Dermis microvascular lymphatic vessel endothelial cell (primary cell): ENCODE results near the gene IRAK2. TPM values are rescaled to one million over a fixed set of nuclear protein-coding genes. Genes with fewer than 3 reads are reported as not detected.
A peak's percentile ranks its signal among the peaks of the same experiment; 100 is the strongest.
"Not testable (repeated sequence)": the region's sequence is repeated elsewhere in the genome, so short reads cannot be mapped to it uniquely, and the experiment has no call there.

Experiments used
- DNase-seq, 2 donors: peaks; one replicate each; pipeline versions ENCODE4 v3.0.0 to v3.0.0-alpha.2; 2010; ENCODE audit warnings: low read depth in 2 of 2
- total RNA-seq: library from RNA; depleted of rRNA; stranded (reverse); fragments of >200 nt; gene quantifications from 2 replicates; pipeline ENCODE4 v1.2.1, GENCODE V29; 2014

Gene IRAK2
- total RNA-seq, 1 donor from 2014 or later: 60.3 TPM

DNA sequence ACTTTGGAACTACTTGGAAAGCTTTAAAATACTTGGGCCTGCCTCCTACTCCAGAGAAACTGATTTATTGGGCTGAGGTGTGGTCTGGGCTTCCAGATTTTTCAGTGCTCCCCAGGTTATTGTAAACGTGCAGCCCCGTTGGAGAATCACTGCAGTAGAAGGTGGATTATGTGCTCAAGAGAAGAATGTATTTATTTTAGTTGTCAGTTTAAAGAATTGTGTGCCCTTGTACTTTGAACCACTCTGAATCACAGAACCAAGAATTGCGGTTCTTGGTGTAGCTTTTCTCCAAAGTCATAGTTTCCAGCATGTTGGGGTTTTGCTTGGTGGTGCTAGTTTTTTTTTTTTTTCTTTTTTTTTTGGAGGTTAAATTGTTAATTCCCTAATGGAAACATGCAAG lies 85.1 kb downstream of the IRAK2 start:
- DNase-seq: no peak

DNA sequence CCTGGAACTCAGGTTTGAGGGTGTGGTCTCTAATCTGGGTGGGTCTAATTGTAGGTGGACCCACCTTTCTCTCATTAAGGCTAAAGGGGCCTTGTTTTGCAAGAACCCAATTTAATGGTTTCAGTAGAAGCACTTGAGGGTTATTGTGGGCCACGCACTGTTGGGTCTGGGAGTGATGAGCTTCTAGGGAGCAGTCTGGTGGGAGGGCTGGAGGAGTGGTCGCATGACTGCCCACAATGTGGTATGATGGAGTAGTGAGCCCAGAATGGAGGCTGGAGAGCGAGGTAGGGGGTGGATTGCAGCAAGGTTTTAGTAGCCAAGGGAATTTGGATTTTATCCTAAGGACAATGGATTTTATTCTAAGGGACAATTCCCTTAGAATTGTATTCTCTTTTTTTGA lies 86.3 kb downstream of the IRAK2 start:
- no peak for DNase-seq

DNA sequence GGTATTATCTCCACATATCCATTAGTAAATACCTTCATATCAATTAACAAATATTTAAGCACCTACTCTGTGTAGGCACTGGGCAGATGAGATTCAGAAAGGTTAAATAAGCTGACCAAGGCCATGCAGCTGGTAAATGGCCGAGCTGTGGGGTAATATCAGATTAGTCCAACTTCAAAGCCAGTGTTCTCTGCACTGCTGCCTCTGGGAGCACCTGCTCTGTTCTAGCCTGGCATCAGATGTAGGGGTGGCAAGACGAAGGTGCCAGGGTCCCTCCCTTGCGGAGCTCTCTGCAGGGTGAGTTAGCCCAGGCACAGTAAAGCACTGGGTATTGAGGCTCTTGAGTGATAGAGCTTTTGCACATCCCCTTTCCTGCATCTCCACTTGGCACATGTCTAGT lies 89.0 kb downstream of the IRAK2 start:
- DNase-seq: no peak

DNA sequence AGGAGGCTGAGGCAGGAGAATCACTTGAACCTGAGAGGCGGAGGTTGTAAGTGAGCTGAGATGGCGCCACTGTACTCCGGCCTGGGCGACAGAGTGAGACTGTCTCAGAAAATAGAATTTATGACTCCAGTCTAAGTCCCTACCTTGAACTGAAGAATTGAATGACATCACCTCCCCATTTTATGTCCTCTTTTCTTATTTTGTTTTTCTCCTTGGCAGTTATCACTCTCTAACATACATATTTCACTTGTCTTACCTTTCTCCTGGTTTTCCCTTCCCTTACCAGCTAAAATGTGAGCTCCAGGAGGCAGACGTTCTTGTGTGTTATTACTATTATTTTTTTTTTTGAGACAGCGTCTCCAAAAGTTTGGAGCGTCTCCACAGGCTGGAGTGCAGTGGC lies 91.1 kb downstream of the IRAK2 start:
- DNase-seq: no peak

DNA sequence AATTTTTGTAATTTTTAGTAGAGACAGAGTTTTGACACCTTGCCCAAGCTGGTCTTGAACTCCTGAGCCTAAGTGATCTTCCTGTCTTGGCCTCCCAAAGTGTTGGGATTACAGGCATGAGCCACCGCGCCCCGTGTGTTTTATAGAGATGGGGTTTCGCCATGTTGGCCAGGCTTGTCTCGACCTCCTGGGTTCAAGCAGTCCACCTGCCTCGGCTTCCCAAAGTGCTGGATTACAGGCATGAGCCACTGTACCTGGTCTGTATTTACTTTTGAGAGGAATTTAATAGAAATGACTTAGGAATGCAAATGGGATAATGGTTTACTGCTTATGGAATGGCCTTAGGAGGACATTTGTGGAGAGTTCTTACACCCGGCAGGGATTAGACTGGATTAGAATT lies 94.3 kb downstream of the IRAK2 start:
- no peak for DNase-seq

DNA sequence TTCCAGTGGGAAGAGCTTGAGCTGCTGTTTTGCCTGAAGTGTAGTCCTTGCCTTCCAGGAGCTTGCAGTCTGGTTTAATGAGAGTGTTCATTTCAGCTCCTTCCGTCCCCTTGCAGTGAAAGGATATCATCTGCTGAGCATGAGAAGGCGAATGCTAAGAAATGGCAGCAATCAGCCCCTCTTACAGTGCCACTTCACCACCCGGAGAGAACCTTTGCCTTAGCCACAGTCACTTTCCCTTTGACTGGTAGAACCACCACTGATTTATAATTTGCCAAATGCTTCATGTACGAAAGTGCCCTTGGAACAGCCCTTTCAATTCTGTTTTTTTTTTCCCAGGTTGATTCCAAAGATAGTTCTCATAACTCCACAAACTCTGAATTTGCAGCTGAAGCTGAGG lies 95.1 kb downstream of the IRAK2 start:
- no peak for DNase-seq

DNA sequence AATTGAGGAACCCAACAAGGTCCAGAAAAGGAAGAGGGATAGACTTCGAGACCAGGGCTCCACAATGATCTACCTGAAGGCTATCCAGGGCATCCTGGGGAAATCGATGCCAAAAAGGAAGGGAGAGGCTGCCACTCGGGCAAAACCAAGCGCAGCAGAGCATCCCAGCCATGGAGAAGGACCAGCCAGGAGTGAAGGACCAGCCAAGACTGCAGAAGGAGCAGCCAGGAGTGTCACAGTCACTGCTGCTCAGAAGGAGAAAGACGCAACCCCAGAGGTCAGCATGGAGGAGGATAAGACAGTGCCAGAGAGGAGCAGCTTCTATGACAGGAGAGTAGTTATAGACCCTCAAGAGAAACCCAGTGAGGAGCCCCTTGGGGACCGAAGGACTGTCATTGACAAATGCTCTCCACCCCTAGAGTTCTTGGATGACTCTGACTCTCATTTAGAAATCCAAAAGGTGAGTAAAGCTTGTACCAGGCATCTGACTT lies 95.5 kb downstream of the IRAK2 start:
- no peak for DNase-seq

DNA sequence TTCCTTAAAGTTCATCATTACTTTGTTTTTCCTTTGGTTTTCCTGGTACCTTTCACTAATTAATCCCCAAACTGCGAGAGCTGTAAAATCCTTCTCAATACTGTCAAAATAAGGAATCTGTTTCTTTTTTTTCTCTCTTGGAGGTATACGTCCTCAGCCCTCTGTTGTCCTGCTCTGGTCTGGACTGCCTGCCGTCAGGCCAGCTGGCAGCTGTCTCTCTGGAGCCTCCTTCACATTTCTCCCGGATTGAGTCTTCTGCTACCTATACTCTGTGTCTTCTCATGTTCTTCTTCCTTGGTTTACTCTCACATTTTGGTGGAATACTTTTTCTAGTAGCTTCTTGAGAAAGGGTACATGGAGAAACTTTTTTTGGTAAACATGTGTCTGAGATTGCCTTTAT lies 97.3 kb downstream of the IRAK2 start:
- no peak for DNase-seq

DNA sequence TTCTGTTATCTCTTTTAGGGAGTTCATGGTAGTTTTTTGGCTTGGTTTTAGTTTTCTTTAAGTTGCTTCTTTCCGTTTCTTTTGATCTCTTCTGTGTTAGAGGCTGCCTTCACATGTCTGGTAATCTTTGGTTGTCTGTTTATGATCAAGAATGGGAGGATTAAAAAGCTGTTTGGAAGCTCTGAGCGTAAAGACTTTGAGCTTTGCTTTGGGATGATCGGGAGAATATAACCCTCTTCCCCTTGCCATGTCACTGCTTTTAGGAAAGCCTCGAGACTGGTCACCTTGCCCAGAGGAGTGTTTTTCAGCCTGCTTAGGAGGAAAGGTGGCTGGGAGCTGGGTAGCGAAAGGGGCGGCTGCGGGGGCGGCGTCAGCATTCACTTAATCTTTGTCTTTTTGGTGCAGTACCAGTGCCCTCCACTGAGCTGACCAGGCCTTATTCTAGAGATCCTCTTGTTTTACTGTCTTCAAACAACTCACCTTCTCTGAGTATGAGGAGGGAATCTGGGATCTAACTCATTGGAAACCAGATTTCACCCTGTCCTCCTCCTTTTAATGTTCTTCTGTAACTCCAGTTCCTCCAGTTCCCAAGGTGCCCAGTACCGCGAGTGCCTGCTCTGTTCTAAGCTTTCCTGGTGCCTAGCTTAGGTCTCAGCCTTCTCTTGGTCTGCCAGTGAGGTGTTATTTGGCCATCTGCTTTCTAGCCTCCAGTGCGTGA lies 99.1 kb downstream of the IRAK2 start:
- peak in 1 of 2 donors; percentile 47 for DNase-seq

DNA sequence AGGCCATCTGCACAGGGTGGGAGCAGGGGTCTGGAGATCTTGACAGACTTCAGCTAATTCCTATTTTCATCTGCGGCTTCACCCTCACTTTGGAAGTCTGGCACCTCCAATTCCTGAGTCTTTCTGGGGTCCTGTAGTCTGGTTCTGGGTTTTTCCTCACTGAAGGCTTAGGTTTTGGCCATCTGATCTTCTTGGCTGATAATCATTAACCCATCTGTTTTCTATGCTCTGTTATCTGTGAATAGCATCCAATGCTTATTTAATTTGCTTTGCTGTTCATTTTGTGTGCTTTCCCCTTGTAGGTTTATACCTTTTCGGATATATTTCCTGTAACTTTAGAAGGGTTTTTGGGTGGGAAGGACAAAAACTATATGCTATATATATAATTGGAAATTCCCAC lies 101.1 kb downstream of the IRAK2 start:
- no peak for DNase-seq

DNA sequence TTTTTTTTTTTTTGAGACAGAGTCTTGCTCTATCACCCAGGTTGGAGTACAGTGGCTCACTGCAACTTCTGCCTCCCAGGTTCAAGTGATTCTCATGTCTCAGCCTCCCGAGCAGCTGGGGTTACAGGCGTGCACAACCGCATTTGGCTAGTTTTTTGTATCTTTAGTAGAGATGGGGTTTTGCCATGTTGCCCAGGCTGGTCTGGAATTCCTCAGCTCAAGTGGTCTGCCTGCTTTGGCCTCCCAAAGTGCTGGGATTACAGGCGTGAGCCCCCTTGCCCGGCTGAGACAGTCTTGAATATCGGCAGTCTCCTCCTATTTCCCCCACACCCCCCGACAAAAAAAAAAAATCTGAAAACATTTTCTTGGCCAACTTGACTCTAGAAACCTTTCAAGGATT lies 102.2 kb downstream of the IRAK2 start:
- DNase-seq: not testable (repeated sequence)

DNA sequence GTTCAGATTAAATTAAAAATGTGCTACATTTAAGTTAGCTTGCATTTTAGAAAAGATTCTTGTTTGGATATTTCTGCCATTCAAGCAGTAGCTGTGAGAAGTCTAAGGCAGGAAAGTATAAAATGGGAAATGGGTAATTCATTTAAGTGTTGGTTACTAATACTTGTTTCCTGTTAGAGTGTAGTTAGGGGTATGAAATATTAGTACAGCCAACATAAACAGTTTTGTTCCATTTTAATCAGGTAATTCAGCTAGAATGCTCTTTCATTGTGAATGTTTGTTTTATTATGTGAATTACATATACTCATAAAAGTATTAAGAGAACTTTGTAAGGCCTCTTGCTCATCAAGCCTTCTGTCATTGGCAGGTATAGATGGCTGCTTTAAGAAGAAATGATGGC lies 103.4 kb downstream of the IRAK2 start:
- peak; percentile 36 to 66 for DNase-seq

DNA sequence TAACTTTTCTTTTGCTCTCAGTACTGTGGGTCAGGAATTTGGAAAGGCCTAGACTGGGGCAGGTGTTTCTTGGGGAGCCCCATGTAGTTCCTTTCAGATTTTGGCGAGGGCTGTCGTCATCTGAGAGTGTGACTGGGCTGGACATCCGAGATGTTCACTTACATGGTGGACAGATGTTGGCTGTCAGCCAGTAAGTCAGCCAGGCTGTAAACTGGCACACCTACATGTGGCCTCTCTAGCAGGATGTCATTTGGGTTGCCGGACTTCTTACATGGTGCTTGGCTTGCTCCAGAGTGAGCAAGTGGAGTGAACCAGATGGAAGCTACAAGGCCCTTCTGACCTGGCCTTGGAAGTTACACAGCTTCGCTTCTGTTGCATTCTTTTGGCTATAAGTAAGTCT lies 104.2 kb downstream of the IRAK2 start:
- DNase-seq: no peak

DNA sequence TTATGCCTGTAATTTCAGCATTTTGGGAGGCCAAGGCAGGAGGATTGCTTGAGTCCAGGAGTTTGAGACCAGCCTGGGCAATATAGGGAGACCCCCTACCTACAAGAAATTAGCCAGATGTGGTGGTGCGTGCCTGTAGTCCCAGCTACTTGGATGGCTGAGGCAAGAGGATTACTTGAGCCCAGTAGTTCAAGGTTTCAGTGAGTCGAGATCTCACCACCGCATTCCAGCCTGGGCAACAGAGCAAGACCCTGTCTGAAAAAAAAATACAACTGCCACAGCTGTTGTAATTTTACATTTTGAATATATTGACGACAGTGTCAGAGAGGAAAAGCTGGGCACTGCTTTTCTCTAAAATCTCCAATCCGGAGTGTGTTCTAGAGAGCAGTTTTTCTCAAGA lies 104.7 kb downstream of the IRAK2 start:
- DNase-seq: no peak

DNA sequence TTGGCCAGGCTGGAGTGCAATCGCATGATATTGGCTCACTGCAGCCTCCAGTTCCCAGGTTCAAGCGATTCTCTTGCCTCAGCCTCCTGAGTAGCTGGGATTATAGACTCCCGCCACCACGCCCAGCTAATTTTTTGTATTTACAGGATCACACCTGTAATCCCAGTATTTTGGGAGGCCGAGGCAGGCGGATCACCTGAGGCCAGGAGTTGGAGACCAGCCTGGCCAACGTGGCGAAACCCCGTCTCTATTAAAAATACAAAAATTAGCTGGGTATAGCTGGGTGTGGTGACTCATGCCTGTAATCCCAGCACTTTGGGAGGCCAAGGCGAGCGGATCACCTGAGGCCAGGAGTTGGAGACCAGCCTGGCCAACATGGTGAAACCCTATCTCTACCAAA lies 107.8 kb downstream of the IRAK2 start:
- not testable (repeated sequence) for DNase-seq

DNA sequence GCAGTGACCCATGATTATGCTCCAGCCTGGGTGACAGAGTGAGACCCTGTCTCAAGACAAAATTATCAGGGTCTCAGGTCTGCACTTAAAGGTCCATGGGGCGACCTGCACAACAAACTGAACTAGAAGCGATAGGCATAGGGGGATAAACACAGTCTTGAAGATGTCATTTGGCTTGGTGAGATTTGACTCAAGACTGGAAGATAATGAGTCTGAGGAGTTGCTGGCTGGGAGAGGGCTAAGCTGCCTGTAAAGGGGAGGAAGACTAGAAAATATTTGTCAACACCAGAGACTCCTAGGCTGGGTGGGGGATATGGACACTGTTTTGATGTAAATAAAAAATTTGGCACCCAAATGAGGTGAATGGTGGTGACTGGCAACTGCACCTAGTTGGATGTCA lies 108.3 kb downstream of the IRAK2 start:
- DNase-seq: no peak

DNA sequence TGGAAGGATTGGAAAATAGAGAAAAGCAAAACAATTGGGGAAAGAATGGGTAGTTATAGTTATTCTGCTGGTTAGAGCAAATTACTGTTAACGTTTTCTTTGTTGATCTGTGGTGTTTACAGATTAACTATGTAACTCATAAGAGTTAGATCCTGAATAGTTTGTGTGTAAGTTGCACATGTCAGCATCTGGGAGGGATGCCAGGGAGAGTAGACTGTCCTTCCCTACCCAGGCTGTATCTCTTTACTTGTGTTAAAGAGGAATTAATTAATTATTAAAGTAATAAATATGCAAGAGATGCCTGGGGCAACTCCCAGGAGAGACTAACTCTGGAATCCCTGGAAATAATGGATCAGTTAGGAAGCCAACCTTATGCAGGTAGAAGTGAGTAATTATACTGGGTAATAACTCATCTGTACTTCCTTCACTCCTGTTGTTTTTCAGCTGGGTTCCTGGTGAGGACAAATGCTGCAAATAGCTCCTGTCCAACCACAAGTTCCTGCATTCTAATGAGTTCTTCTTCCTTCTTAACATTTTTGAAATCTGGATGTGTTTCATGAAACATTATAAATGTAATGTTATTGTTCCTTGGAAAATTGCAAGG lies 109.1 kb downstream of the IRAK2 start:
- DNase-seq: no peak

DNA sequence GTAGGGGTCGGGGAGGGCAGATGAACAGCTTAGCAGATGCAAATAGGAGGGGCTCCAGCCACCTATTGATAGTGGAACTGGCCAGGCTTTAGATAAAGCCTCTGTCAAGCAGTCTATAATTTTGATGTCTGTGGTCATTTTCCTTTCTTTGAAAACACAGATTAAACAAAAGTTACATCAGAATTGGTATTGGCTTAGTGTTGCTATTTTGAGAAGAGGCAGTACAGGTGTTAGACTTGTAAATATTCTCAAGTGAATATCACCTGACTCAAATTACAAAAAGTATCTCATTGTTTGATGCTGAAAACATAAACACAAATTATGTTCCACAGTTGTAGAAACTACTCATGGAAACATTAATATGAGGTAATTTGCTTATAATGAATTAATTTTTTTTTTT lies 109.9 kb downstream of the IRAK2 start:
- DNase-seq: no peak

DNA sequence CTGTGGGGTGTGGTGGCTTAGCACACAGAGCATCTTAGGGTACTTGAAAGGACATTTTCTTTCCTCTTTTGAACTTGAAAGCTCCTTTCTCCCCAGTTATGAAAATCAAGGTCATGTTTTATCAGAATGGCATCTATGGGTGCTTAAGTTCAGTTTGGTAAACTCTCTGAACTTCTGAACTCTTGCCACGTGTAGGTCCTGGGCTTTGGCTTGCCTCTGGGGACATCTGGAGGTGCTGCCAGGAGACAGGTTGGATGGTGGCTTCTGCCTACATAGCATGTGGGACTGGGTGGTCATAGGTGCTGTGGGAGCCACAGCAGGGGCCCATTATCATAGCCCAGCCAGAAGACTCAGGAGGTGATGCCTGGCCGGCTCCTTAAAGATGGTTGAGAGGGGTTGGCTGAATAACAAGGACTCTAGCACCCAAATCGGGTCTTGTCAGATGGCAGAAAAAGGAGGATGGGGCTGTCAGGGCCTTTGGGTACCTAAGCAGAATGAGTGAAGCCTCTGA lies 112.5 kb downstream of the IRAK2 start:
- DNase-seq: no peak

DNA sequence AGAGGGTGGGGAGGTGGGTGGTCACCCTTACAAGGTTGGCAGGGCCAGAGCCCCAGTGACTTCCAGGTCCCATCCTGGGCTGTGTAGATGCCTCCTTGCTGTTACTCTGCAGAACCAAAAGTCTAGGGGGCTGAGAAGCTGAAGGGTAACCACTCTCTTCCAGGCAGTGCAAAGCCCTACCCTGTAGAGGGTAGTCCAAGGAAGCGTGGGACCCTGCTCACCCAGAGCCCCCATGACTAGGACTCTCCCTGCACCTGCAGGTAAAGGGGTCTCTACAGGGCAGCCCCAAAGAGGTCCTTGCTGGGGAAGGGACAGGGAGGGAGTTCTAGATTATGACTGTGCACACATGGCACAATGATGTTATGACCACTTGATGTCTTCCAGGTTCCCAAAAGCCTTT lies 113.8 kb downstream of the IRAK2 start:
- DNase-seq: no peak

DNA sequence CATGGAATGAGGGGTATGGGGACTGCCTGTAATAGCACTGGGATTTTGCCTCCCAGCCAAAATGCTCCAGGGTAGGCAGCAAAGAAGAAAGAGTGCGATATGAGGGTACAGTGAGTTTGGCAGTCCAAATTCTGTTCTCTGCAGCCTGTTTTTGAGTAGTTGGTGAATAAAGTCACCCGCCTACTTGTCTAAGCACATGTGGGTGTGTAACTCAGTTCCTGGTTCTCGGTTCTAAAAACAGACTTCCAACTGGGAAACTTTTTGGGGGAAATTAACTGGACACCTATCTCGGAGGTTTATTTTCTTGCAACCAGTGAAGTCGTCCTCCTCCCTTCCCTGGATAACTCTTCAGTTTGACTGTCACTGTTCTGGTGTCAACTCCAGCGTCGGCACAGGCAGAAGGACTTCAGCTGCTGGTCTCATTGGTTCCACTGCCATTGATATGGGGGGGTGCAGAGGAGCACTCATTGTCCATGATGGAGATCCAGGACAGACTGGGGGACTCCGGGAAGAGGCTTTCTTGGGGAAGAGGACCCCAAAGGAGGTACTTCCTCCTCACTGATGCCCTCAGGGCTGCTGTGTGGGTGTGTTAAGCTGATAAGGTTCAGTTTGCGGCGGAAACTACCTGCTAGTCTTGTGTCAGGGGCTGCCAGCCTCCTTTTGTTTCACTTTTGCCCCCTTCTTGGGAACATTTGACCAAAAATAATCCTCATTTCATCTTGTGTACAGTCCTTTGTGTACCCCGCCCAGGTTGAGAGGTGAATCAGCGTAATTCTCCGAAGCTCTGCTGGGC lies 114.9 kb downstream of the IRAK2 start:
- DNase-seq: no peak

DNA sequence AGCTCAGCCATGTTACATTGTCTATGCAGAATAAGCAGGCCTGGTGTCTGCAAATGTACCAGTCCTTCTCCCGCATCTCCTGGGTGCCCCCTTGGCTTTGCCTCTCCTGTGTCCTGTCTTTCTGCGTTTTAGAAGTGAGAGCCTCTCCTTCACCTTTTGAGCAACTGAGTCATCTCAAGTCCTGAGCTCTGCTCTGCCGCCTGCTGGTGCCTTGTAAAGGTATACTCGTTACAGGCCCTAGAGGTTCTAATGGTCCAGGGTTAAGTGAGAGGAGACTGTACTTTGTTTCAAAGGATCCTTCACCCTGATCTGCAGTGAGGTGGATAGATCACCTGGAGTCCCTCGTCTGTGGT lies 115.4 kb downstream of the IRAK2 start:
- DNase-seq: peak in 1 of 2 donors; percentile 26

DNA sequence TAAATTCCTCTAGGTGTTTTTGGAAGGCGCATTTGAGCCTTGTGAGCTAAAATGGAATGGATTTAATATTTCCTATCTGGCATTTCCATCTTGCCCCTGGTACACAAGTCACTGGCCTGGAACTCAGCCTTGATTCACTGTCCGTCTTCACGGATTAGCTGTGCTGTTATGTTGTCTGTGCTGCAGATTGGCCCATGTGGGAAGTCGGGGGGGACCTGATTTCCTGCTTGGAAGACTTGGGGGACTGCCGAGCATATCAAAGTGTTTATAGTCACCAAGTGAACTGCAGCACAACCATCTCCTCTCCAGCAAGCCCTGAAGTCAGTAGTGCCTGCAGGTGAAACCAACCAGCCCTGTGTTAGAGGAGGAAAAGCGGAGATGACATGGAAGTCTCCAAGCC lies 115.9 kb downstream of the IRAK2 start:
- no peak for DNase-seq
